Gastroesophageal sphincter (tissue), 4 donors: ENCODE measurements around the gene DNAAF5. TPM values are rescaled to one million over a fixed set of nuclear protein-coding genes. Genes with fewer than 3 reads are reported as not detected.
A peak's percentile ranks its signal among the peaks of the same experiment; 100 is the strongest.

ENCODE experiments used
- ATAC-seq: fragments of 150-250 bp; one replicate; pipeline ENCODE4 v1.9.1; 2016; ENCODE audit warnings: mild to moderate bottlenecking, moderate library complexity
- H3K27ac ChIP-seq, 4 donors: fragments of 200-600 bp; sonication (generic) in 3 of 4; 1 replicate in 3 of 4; 2 replicates in 1 of 4; pipeline ENCODE4 v1.5.1; 2016 to 2019
- H3K27me3 ChIP-seq: fragments of 200-600 bp; sonication (generic); one replicate; pipeline ENCODE4 v1.5.1; 2019
- H3K36me3 ChIP-seq, 2 donors: fragments of 200-600 bp; sonication (generic); one replicate each; pipeline ENCODE4 v1.5.1; 2019; ENCODE audit warnings: control low read depth in 1 of 2
- H3K4me1 ChIP-seq, 3 donors: fragments of 200-600 bp; sonication (generic); 1 replicate in 2 of 3; 2 replicates in 1 of 3; pipeline ENCODE4 v1.5.1; 2016 to 2019; ENCODE audit warnings: control low read depth in 2 of 3
- H3K4me3 ChIP-seq, 2 donors: fragments of 200-600 bp; sonication (generic); one replicate each; pipeline ENCODE4 v1.5.1; 2019; ENCODE audit warnings: mild to moderate bottlenecking in 1 of 2, moderate library complexity in 1 of 2
- H3K9me3 ChIP-seq, 3 donors: fragments of 200-600 bp; sonication (generic); one replicate each; pipeline ENCODE4 v1.5.1; 2017 to 2019; ENCODE audit warnings: control low read depth in 2 of 3
- CTCF ChIP-seq, 4 experiments: fragments of 200-600 bp in 2 of 4; fragments of 450-650 bp in 2 of 4; sonication (generic) in 1 of 4; IDR thresholded peaks; one replicate each; pipeline ENCODE4 v1.5.1; 2017 to 2019; ENCODE audit warnings: antibody characterized with exemption in 4 of 4, mild to moderate bottlenecking in 2 of 4, moderate library complexity in 2 of 4
- EP300 ChIP-seq: sonication (generic); formaldehyde crosslinking; IDR thresholded peaks from one replicate; pipeline ENCODE4 v1.6.1; 2017; ENCODE audit warnings: antibody characterized with exemption, mild to moderate bottlenecking
- POLR2A ChIP-seq, 2 donors: fragments of 450-650 bp; IDR thresholded peaks; one replicate each; pipeline ENCODE4 v1.6.1; 2017; ENCODE audit warnings: antibody characterized with exemption in 2 of 2, mild to moderate bottlenecking in 2 of 2, moderate library complexity in 1 of 2
- POLR2AphosphoS5 ChIP-seq: sonication (generic); formaldehyde crosslinking; IDR thresholded peaks from one replicate; pipeline ENCODE4 v1.6.1; 2017; ENCODE audit warnings: antibody characterized with exemption
- WGBS, 2 donors: methylation state at CpG; one replicate each; pipeline ENCODE4 v1.1.5; 2018; ENCODE audit warnings: low coverage in 1 of 2; 5-methylcytosine and 5-hydroxymethylcytosine counted together
- total RNA-seq, 4 donors: library from RNA; depleted of rRNA; stranded (reverse); fragments of >200 nt; gene quantifications; one replicate each; pipeline ENCODE4 v1.1.0, GENCODE V29; 2016

The DNAAF5 gene
- total RNA-seq, 4 donors from 2014 or later: 17.4 to 36.4 (median 21.7) TPM

- Histone ChIP-seq H3K36me3 (peaks cover 0 to 100% of the 10 kb centered on the region in 2 donors), H3K4me1 (peaks cover 0 to 15% (median 0%) of the 10 kb centered on the region in 3 donors), H3K27ac (peak overlapping the region in 3 of 4 donors; percentile 30 to 62 (median 60)), H3K9me3 (no peaks in the 10 kb centered on the region), H3K27me3 (no peaks in the 10 kb centered on the region), H3K4me3 (no peak overlapping the region)
- WGBS, 2 donors: 68 to 100% methylated on average over 1 to 11 of the region's 19 CpGs
- peak; percentile 7 for ATAC-seq
- no peak for TF ChIP-seq CTCF (IDR thresholded peaks at IDR 0.05)
- peak; percentile 18 for TF ChIP-seq POLR2AphosphoS5
These were observed 31.3 kb downstream of the DNAAF5 start for GRCh38 chr7:757741-758163.

DNA sequence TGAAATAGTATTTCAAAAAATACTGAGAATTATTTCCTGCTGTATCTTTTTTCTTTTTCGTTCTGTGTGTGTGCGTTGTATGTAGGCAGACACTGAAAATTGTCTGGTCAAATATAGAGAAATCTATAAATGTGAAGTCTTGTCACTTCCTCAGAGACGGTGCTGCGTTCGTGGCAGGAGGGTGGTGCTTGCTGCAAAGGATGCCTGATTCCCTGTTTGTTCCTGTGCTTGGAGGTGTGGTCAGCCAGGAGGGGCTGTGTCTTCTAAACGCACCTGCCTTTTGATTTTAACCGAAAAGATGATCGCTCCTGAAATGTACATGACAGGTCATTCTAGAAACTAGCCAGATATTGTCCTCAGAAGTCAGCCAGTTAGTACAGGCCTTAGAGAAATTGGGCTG lies 33.1 kb downstream of the DNAAF5 start:
- no peak for ATAC-seq
- H3K36me3 ChIP-seq: peaks cover 0 to 100% of the 10 kb centered on the region in 2 donors
- TF ChIP-seq EP300 (no peak), CTCF (IDR thresholded peaks at IDR 0.05) (no peak), POLR2A (IDR thresholded peaks at IDR 0.05) (no peak), POLR2AphosphoS5 (no peak)

GRCh38 chr7:760006-760405 lies 33.5 kb downstream of the DNAAF5 start:
- TF ChIP-seq CTCF (IDR thresholded peaks at IDR 0.05): no peak
- TF ChIP-seq POLR2A (IDR thresholded peaks at IDR 0.05): no peak
- TF ChIP-seq POLR2AphosphoS5: no peak
- TF ChIP-seq EP300: no peak
- Histone ChIP-seq H3K9me3 (no peaks in the 10 kb centered on the region), H3K27me3 (no peaks in the 10 kb centered on the region), H3K27ac (no peak overlapping the region), H3K4me1 (peaks cover 0 to 15% (median 0%) of the 10 kb centered on the region in 3 donors), H3K4me3 (no peak overlapping the region), H3K36me3 (peaks cover 0 to 100% of the 10 kb centered on the region in 2 donors)
- no peak for ATAC-seq
- WGBS, 2 donors: 69 to 100% methylated on average over 1 to 3 of the region's 16 CpGs

More for the DNA sequence above, 33.1 kb downstream of the DNAAF5 start:
- peaks cover 0 to 15% (median 0%) of the 10 kb centered on the region in 3 donors for H3K4me1 ChIP-seq
- no peak overlapping the region for H3K4me3 ChIP-seq
- H3K27me3 ChIP-seq: no peaks in the 10 kb centered on the region
- no peaks in the 10 kb centered on the region for H3K9me3 ChIP-seq
- no peak overlapping the region for H3K27ac ChIP-seq
- 86 to 91% methylated on average over 2 to 5 of the region's 8 CpGs for WGBS, 2 donors

DNA sequence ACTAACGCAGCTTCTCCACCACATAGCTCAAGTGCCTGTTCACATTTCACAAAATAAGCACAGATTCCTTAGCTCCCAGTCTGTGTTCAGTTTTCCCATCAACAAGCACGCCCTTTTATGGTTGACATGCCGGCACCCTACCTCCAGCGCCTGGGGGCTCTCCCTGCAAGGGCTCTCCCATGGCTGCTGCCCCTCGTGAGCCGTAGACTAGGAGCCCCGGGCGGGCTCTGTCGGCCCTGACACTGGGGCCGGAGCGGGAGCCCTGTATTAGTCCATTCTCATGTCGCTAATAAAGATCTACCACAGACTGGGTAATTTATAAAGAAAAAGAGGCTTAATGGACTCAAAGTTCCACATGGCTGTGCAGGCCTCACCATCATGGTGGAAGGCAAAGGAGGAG lies 34.6 kb downstream of the DNAAF5 start:
- no peaks in the 10 kb centered on the region for H3K9me3 ChIP-seq
- no peaks in the 10 kb centered on the region for H3K27me3 ChIP-seq
- WGBS, 2 donors: 75 to 100% methylated on average over 2 to 4 of the region's 12 CpGs
- H3K36me3 ChIP-seq: peaks cover 0 to 100% of the 10 kb centered on the region in 2 donors
- no peak for TF ChIP-seq POLR2A (IDR thresholded peaks at IDR 0.05)
- TF ChIP-seq EP300: no peak
- TF ChIP-seq CTCF (IDR thresholded peaks at IDR 0.05): no peak
- TF ChIP-seq POLR2AphosphoS5: no peak
- no peak for ATAC-seq
- H3K27ac ChIP-seq: no peak overlapping the region
- H3K4me1 ChIP-seq: peaks cover 0 to 15% (median 0%) of the 10 kb centered on the region in 3 donors
- no peak overlapping the region for H3K4me3 ChIP-seq

DNA sequence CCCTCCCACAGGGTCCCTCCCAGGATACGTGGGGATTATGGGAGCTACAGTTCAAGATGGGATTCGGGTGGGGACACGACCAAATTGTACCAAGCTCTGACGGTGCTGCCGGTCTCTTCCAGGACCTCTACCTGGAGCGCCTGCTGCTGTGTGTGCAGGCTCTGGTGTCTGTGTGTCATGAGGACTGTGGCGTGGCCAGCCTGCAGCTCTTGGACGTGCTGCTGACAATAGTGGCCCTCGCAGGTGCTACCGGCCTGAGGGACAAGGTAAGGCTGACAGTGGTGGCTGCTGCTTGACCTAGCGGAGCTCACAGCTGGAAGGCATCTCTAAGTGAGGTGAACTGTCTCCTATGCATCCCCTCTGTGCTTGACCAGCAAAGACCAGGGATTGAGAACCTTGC lies 35.1 kb downstream of the DNAAF5 start:
- Histone ChIP-seq H3K4me1 (peaks cover 0 to 15% (median 0%) of the 10 kb centered on the region in 3 donors), H3K27ac (no peak overlapping the region), H3K36me3 (peaks cover 0 to 99% of the 10 kb centered on the region in 2 donors), H3K4me3 (no peak overlapping the region), H3K9me3 (no peaks in the 10 kb centered on the region), H3K27me3 (no peaks in the 10 kb centered on the region)
- ATAC-seq: no peak
- TF ChIP-seq POLR2A (IDR thresholded peaks at IDR 0.05) (no peak), CTCF (IDR thresholded peaks at IDR 0.05) (no peak), POLR2AphosphoS5 (no peak), EP300 (no peak)
- no CpG with 5 or more reads among the region's 11 CpGs for WGBS, 2 donors
